Measurements from ENCODE around the gene EIF4A3. TPM values are rescaled to one million over a fixed set of nuclear protein-coding genes. Genes with fewer than 3 reads are reported as not detected.

The EIF4A3 gene
- total and polyA plus RNA-seq, 9 of the 15 experiments (the other 6 are each of a cell fraction or from before 2014, with no cell fraction given) = 62.7 to 171 (median 127) TPM

DNA sequence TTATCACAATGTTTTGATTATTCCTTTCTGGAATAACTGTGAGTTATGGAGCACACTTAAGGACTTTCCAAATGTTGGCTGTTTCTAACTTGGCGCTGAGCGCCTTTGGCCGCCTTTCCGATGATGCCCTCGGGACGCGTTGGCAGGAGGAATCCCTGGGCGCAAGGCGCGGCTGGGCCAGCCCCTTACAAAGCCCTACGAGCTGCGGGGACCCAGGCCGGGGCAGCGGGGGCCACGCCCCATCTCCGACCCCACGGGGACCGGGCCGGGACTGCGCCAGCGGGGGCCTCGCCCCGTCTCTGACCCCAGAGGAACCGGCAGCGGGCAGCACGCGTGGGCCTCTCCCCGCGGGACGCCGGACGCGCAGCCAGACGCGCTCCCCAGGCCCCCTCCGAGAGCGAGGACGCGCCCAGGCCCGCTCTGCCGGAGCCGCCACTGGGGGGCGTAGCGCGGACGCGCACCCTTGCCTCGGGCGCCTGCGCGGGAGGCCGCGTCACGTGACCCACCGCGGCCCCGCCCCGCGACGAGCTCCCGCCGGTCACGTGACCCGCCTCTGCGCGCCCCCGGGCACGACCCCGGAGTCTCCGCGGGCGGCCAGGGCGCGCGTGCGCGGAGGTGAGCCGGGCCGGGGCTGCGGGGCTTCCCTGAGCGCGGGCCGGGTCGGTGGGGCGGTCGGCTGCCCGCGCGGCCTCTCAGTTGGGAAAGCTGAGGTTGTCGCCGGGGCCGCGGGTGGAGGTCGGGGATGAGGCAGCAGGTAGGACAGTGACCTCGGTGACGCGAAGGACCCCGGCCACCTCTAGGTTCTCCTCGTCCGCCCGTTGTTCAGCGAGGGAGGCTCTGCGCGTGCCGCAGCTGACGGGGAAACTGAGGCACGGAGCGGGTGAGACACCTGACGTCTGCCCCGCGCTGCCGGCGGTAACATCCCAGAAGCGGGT lies 45.6 kb downstream of the EIF4A3 start, which contains the start of gene GAA (continued):
- TF ChIP-seq GABPA (tag; conservative IDR thresholded peaks at IDR 0.05; ENCODE audit: low read depth) = no peak
- no peak for TF ChIP-seq ZNF274 (IDR thresholded peaks at IDR 0.05; ENCODE audit: borderline replicate concordance, low read depth, low read length)
- no peak for TF ChIP-seq THRAP3 (IDR thresholded peaks at IDR 0.05; ENCODE audit: borderline replicate concordance)
- TF ChIP-seq PCBP2 (IDR thresholded peaks at IDR 0.05; ENCODE audit: low read depth, low read length, poor library complexity, severe bottlenecking) = no peak
- no peak for TF ChIP-seq SNIP1 (IDR thresholded peaks at IDR 0.05; ENCODE audit: low read depth)
- peak; percentile 42 to 57 for TF ChIP-seq RAD21 (CRISPR knock-in tag; conservative IDR thresholded peaks at IDR 0.05 in 1 of 2, IDR thresholded peaks at IDR 0.05 in 1 of 2)
- TF ChIP-seq, protein P1, sequence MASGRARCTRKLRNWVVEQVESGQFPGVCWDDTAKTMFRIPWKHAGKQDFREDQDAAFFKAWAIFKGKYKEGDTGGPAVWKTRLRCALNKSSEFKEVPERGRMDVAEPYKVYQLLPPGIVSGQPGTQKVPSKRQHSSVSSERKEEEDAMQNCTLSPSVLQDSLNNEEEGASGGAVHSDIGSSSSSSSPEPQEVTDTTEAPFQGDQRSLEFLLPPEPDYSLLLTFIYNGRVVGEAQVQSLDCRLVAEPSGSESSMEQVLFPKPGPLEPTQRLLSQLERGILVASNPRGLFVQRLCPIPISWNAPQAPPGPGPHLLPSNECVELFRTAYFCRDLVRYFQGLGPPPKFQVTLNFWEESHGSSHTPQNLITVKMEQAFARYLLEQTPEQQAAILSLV (tag; IDR thresholded peaks at IDR 0.05) = no peak
- TF ChIP-seq, protein P2, sequence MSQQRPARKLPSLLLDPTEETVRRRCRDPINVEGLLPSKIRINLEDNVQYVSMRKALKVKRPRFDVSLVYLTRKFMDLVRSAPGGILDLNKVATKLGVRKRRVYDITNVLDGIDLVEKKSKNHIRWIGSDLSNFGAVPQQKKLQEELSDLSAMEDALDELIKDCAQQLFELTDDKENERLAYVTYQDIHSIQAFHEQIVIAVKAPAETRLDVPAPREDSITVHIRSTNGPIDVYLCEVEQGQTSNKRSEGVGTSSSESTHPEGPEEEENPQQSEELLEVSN (IDR thresholded peaks at IDR 0.05; ENCODE audit: borderline replicate concordance in 1 of 2, extremely low read depth in 1 of 2, insufficient read depth in 1 of 2, insufficient read length in 1 of 2, low read depth in 1 of 2, low read length in 1 of 2, poor library complexity in 1 of 2, severe bottlenecking in 1 of 2) = peak; percentile 69 to 91
- TF ChIP-seq, protein P3, sequence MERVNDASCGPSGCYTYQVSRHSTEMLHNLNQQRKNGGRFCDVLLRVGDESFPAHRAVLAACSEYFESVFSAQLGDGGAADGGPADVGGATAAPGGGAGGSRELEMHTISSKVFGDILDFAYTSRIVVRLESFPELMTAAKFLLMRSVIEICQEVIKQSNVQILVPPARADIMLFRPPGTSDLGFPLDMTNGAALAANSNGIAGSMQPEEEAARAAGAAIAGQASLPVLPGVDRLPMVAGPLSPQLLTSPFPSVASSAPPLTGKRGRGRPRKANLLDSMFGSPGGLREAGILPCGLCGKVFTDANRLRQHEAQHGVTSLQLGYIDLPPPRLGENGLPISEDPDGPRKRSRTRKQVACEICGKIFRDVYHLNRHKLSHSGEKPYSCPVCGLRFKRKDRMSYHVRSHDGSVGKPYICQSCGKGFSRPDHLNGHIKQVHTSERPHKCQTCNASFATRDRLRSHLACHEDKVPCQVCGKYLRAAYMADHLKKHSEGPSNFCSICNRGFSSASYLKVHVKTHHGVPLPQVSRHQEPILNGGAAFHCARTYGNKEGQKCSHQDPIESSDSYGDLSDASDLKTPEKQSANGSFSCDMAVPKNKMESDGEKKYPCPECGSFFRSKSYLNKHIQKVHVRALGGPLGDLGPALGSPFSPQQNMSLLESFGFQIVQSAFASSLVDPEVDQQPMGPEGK (CRISPR knock-in tag; IDR thresholded peaks at IDR 0.05; ENCODE audit: borderline replicate concordance) = no peak
- TF ChIP-seq DIDO1 (tag; IDR thresholded peaks at IDR 0.05; ENCODE audit: low read depth) = no peak
- TF ChIP-seq TBL1XR1 (IDR thresholded peaks at IDR 0.05; ENCODE audit: low read length in 2 of 2) = no peak
- TF ChIP-seq, protein P4, sequence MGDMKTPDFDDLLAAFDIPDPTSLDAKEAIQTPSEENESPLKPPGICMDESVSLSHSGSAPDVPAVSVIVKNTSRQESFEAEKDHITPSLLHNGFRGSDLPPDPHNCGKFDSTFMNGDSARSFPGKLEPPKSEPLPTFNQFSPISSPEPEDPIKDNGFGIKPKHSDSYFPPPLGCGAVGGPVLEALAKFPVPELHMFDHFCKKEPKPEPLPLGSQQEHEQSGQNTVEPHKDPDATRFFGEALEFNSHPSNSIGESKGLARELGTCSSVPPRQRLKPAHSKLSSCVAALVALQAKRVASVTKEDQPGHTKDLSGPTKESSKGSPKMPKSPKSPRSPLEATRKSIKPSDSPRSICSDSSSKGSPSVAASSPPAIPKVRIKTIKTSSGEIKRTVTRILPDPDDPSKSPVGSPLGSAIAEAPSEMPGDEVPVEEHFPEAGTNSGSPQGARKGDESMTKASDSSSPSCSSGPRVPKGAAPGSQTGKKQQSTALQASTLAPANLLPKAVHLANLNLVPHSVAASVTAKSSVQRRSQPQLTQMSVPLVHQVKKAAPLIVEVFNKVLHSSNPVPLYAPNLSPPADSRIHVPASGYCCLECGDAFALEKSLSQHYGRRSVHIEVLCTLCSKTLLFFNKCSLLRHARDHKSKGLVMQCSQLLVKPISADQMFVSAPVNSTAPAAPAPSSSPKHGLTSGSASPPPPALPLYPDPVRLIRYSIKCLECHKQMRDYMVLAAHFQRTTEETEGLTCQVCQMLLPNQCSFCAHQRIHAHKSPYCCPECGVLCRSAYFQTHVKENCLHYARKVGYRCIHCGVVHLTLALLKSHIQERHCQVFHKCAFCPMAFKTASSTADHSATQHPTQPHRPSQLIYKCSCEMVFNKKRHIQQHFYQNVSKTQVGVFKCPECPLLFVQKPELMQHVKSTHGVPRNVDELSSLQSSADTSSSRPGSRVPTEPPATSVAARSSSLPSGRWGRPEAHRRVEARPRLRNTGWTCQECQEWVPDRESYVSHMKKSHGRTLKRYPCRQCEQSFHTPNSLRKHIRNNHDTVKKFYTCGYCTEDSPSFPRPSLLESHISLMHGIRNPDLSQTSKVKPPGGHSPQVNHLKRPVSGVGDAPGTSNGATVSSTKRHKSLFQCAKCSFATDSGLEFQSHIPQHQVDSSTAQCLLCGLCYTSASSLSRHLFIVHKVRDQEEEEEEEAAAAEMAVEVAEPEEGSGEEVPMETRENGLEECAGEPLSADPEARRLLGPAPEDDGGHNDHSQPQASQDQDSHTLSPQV (IDR thresholded peaks at IDR 0.05) = peak; percentile 70
- no peak for TF ChIP-seq ZNF75A (CRISPR knock-in tag; IDR thresholded peaks at IDR 0.05)
- no peak for TF ChIP-seq BMI1 (IDR thresholded peaks at IDR 0.05; ENCODE audit: low read length)
- TF ChIP-seq POLR3G (IDR thresholded peaks at IDR 0.05; ENCODE audit: extremely low read depth, insufficient read length, insufficient replicate concordance) = no peak
- no peak for TF ChIP-seq KDM4B (IDR thresholded peaks at IDR 0.05; ENCODE audit: borderline replicate concordance in 2 of 2, low read depth in 1 of 2)
- TF ChIP-seq SMARCA5 (IDR thresholded peaks at IDR 0.05) = no peak
